ENCODE measurements around the gene CCDC92. TPM values are rescaled to one million over a fixed set of nuclear protein-coding genes. Genes with fewer than 3 reads are reported as not detected.
"Not testable (repeated sequence)": the region's sequence is repeated elsewhere in the genome, so short reads cannot be mapped to it uniquely, and the experiment has no call there.

Gene CCDC92
- polyA plus RNA-seq, 1 donor from 2014 or later: 11.3 TPM

GRCh38 chr12:123914726-123915333 lies 57.8 kb downstream of the CCDC92 start:
- H2AFZ ChIP-seq (ENCODE audit: low read depth, low read length): no peak overlapping the region
- TF ChIP-seq EP300 (conservative IDR thresholded peaks at IDR 0.05; ENCODE audit: poor library complexity, severe bottlenecking): no peak
- TF ChIP-seq EZH2 (IDR thresholded peaks at IDR 0.05; ENCODE audit: borderline replicate concordance, insufficient read depth, low read length, poor library complexity, severe bottlenecking): no peak
- TF ChIP-seq TAF1 (IDR thresholded peaks at IDR 0.05; ENCODE audit: low read depth): no peak
- TF ChIP-seq MXI1 (conservative IDR thresholded peaks at IDR 0.05; ENCODE audit: poor library complexity, severe bottlenecking): no peak
- TF ChIP-seq, protein P1, sequence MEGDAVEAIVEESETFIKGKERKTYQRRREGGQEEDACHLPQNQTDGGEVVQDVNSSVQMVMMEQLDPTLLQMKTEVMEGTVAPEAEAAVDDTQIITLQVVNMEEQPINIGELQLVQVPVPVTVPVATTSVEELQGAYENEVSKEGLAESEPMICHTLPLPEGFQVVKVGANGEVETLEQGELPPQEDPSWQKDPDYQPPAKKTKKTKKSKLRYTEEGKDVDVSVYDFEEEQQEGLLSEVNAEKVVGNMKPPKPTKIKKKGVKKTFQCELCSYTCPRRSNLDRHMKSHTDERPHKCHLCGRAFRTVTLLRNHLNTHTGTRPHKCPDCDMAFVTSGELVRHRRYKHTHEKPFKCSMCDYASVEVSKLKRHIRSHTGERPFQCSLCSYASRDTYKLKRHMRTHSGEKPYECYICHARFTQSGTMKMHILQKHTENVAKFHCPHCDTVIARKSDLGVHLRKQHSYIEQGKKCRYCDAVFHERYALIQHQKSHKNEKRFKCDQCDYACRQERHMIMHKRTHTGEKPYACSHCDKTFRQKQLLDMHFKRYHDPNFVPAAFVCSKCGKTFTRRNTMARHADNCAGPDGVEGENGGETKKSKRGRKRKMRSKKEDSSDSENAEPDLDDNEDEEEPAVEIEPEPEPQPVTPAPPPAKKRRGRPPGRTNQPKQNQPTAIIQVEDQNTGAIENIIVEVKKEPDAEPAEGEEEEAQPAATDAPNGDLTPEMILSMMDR (IDR thresholded peaks at IDR 0.05; ENCODE audit: poor library complexity, severe bottlenecking): no peak
- no peak for TF ChIP-seq POLR2AphosphoS5 (IDR thresholded peaks at IDR 0.05)
- TF ChIP-seq RAD21 (conservative IDR thresholded peaks at IDR 0.05): no peak
- no peak for TF ChIP-seq SMC3 (conservative IDR thresholded peaks at IDR 0.05; ENCODE audit: poor library complexity)
- TF ChIP-seq, protein P2, sequence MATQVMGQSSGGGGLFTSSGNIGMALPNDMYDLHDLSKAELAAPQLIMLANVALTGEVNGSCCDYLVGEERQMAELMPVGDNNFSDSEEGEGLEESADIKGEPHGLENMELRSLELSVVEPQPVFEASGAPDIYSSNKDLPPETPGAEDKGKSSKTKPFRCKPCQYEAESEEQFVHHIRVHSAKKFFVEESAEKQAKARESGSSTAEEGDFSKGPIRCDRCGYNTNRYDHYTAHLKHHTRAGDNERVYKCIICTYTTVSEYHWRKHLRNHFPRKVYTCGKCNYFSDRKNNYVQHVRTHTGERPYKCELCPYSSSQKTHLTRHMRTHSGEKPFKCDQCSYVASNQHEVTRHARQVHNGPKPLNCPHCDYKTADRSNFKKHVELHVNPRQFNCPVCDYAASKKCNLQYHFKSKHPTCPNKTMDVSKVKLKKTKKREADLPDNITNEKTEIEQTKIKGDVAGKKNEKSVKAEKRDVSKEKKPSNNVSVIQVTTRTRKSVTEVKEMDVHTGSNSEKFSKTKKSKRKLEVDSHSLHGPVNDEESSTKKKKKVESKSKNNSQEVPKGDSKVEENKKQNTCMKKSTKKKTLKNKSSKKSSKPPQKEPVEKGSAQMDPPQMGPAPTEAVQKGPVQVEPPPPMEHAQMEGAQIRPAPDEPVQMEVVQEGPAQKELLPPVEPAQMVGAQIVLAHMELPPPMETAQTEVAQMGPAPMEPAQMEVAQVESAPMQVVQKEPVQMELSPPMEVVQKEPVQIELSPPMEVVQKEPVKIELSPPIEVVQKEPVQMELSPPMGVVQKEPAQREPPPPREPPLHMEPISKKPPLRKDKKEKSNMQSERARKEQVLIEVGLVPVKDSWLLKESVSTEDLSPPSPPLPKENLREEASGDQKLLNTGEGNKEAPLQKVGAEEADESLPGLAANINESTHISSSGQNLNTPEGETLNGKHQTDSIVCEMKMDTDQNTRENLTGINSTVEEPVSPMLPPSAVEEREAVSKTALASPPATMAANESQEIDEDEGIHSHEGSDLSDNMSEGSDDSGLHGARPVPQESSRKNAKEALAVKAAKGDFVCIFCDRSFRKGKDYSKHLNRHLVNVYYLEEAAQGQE (IDR thresholded peaks at IDR 0.05; ENCODE audit: borderline replicate concordance): no peak
- H3K27me3 ChIP-seq (ENCODE audit: insufficient read depth, low read depth, low read length): no peaks in the 10 kb centered on the region
- no peaks in the 10 kb centered on the region for H3K9me3 ChIP-seq (ENCODE audit: low read length)
- no peaks in the 10 kb centered on the region for H3F3A ChIP-seq (ENCODE audit: insufficient read depth, low read length, poor library complexity, severe bottlenecking)
- H3K79me2 ChIP-seq (replicated peaks; ENCODE audit: insufficient read depth, low read length): no peaks in the 10 kb centered on the region
- H3K9ac ChIP-seq (ENCODE audit: low read length): no peak overlapping the region
- H4K20me1 ChIP-seq (ENCODE audit: insufficient read depth): no peaks in the 10 kb centered on the region
- no peaks in the 10 kb centered on the region for H3K36me3 ChIP-seq (ENCODE audit: insufficient read depth, low read length)
- H3K4me2 ChIP-seq (ENCODE audit: low read length): no peak overlapping the region
- H3K27ac ChIP-seq (ENCODE audit: low read length): no peak overlapping the region
- no peaks in the 10 kb centered on the region for H3K9me2 ChIP-seq (ENCODE audit: insufficient read depth, low read length)
- no peak overlapping the region for H3K4me3 ChIP-seq (ENCODE audit: low read length)

GRCh38 chr12:123912415-123913380 lies 59.9 kb downstream of the CCDC92 start:
- Histone ChIP-seq H2AFZ (ENCODE audit: low read depth, low read length) (no peak overlapping the region), H3K27ac (ENCODE audit: low read length) (no peak overlapping the region), H3K9me3 (ENCODE audit: low read length) (no peaks in the 10 kb centered on the region), H3K4me2 (ENCODE audit: low read length) (no peak overlapping the region), H3K4me3 (ENCODE audit: low read length) (no peak overlapping the region), H3K36me3 (ENCODE audit: insufficient read depth, low read length) (no peaks in the 10 kb centered on the region), H3K9ac (ENCODE audit: low read length) (no peak overlapping the region), H3K9me2 (ENCODE audit: insufficient read depth, low read length) (no peaks in the 10 kb centered on the region), H3K79me2 (replicated peaks; ENCODE audit: insufficient read depth, low read length) (no peaks in the 10 kb centered on the region), H3K27me3 (ENCODE audit: insufficient read depth, low read depth, low read length) (no peaks in the 10 kb centered on the region), H4K20me1 (ENCODE audit: insufficient read depth) (no peaks in the 10 kb centered on the region), H3F3A (ENCODE audit: insufficient read depth, low read length, poor library complexity, severe bottlenecking) (no peaks in the 10 kb centered on the region)
- TF ChIP-seq, protein P1 (IDR thresholded peaks at IDR 0.05; ENCODE audit: poor library complexity, severe bottlenecking): no peak
- TF ChIP-seq MXI1 (conservative IDR thresholded peaks at IDR 0.05; ENCODE audit: poor library complexity, severe bottlenecking) (no peak), SMC3 (conservative IDR thresholded peaks at IDR 0.05; ENCODE audit: poor library complexity) (no peak), RAD21 (conservative IDR thresholded peaks at IDR 0.05) (no peak), POLR2AphosphoS5 (IDR thresholded peaks at IDR 0.05) (no peak), EP300 (conservative IDR thresholded peaks at IDR 0.05; ENCODE audit: poor library complexity, severe bottlenecking) (no peak)

DNA sequence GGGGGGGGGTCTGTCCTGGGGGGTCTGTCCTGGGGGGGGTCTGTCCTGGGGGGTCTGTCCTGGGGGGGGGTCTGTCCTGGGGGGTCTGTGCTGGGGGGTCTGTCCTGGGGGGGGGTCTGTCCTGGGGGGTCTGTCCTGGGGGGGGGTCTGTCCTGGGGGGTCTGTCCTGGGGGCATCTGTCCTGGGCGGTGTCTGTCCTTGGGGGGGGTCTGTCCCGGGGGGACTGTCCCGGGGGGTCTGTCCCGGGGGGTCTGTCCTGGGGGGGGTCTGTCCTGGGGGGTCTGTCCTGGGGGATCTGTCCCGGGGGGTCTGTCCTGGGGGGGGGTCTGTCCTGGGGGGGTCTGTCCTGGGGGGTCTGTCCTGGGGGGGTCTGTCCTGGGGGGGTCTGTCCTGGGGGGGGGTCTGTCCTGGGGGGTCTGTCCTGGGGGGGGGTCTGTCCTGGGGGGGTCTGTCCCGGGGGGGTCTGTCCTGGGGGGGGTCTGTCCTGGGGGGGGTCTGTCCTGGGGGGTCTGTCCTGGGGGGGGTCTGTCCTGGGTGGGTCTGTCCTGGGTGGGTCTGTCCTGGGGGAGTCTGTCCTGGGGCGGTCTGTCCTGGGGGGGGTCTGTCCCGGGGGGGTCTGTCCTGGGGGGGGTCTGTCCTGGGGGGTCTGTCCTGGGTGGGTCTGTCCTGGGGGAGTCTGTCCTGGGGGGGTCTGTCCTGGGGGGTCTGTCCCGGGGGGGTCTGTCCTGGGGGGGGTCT lies 60.8 kb downstream of the CCDC92 start:
- H3K4me2 ChIP-seq (ENCODE audit: low read length); H3K9me2 ChIP-seq (ENCODE audit: insufficient read depth, low read length); H3K36me3 ChIP-seq (ENCODE audit: insufficient read depth, low read length); H3K4me3 ChIP-seq (ENCODE audit: low read length); H3K27ac ChIP-seq (ENCODE audit: low read length); H3K9ac ChIP-seq (ENCODE audit: low read length); H3F3A ChIP-seq (ENCODE audit: insufficient read depth, low read length, poor library complexity, severe bottlenecking); H3K9me3 ChIP-seq (ENCODE audit: low read length); H4K20me1 ChIP-seq (ENCODE audit: insufficient read depth); H3K27me3 ChIP-seq (ENCODE audit: insufficient read depth, low read depth, low read length); H3K79me2 ChIP-seq (replicated peaks; ENCODE audit: insufficient read depth, low read length); H2AFZ ChIP-seq (ENCODE audit: low read depth, low read length): not testable (repeated sequence)
